Activated naive CD8-positive, alpha-beta T cell treated with anti-CD3 and anti-CD28 coated beads, Interleukin-2, amount 50 U/mL, for 16 hours (primary cell): ENCODE results near the gene GLRA1.
"Not testable (repeated sequence)": the region's sequence is repeated elsewhere in the genome, so short reads cannot be mapped to it uniquely, and the experiment has no call there.

ENCODE experiments used
- DNase-seq: peaks from one replicate; pipeline ENCODE4 v3.0.0-alpha.2; 2020; ENCODE audit warnings: low read depth, low spot score

GLRA1 gene

GRCh38 chr5:151885138-151885908, 39.3 kb downstream of the GLRA1 start:
- no peak for DNase-seq

GRCh38 chr5:151881621-151882225, 42.9 kb downstream of the GLRA1 start:
- no peak for DNase-seq

GRCh38 chr5:151880324-151880723, 44.3 kb downstream of the GLRA1 start:
- DNase-seq: no peak

- no peak for DNase-seq
These were observed 51.0 kb downstream of the GLRA1 start for GRCh38 chr5:151873701-151874100.

- DNase-seq: no peak
These were observed 52.0 kb downstream of the GLRA1 start for GRCh38 chr5:151872701-151873100.

- no peak for DNase-seq
These were observed 53.8 kb downstream of the GLRA1 start for GRCh38 chr5:151870820-151871219.

- DNase-seq: no peak
These were observed 54.4 kb downstream of the GLRA1 start for GRCh38 chr5:151870271-151870670.

- no peak for DNase-seq
These were observed 54.8 kb downstream of the GLRA1 start for GRCh38 chr5:151869843-151870242.

GRCh38 chr5:151868451-151868850, 56.2 kb downstream of the GLRA1 start:
- no peak for DNase-seq

GRCh38 chr5:151864061-151864748, 60.4 kb downstream of the GLRA1 start:
- DNase-seq: no peak

- no peak for DNase-seq
These were observed 61.1 kb downstream of the GLRA1 start for GRCh38 chr5:151863566-151863965.

- no peak for DNase-seq
These were observed 61.7 kb downstream of the GLRA1 start for GRCh38 chr5:151862811-151863472.

GRCh38 chr5:151860867-151861266, 63.8 kb downstream of the GLRA1 start:
- DNase-seq: not testable (repeated sequence)

- no peak for DNase-seq
These were observed 67.8 kb downstream of the GLRA1 start for GRCh38 chr5:151856861-151857260.

GRCh38 chr5:151855701-151856100, 69.0 kb downstream of the GLRA1 start:
- no peak for DNase-seq

- no peak for DNase-seq
These were observed 76.8 kb downstream of the GLRA1 start for GRCh38 chr5:151847871-151848270.

GRCh38 chr5:151846765-151847164, 77.9 kb downstream of the GLRA1 start:
- no peak for DNase-seq

GRCh38 chr5:151832843-151833242, 91.8 kb downstream of the GLRA1 start:
- not testable (repeated sequence) for DNase-seq

GRCh38 chr5:151829370-151829769, 95.3 kb downstream of the GLRA1 start:
- DNase-seq: no peak

- DNase-seq: no peak
These were observed 99.2 kb downstream of the GLRA1 start for GRCh38 chr5:151825445-151825844.

- DNase-seq: no peak
These were observed 102.5 kb downstream of the GLRA1 start for GRCh38 chr5:151822141-151822540.

GRCh38 chr5:151820903-151821302, 103.7 kb downstream of the GLRA1 start:
- DNase-seq: no peak
